Activated naive CD4-positive, alpha-beta T cell treated with anti-CD3 and anti-CD28 coated beads for 36 hours (primary cell): ENCODE measurements around the gene TWF2. TPM values are rescaled to one million over a fixed set of nuclear protein-coding genes. Genes with fewer than 3 reads are reported as not detected.

ENCODE experiments used
- CTCF ChIA-PET: fragments of 350-600 bp; sonication (Branson Sonifier 250); formaldehyde crosslinking; loops from one replicate; lab custom pipeline; 2021; ENCODE audit warnings: antibody characterized with exemption; lab: Charles Lee
- DNase-seq: peaks from one replicate; pipeline ENCODE4 v3.0.0-alpha.2; 2020
- H3K27ac Mint-ChIP-seq: one replicate; pipeline ENCODE4 v1.8.0; 2021; ENCODE audit warnings: mild to moderate bottlenecking, mixed read lengths
- H3K27me3 Mint-ChIP-seq: one replicate; pipeline ENCODE4 v1.8.0; 2021; ENCODE audit warnings: low read depth, mixed read lengths
- H3K36me3 Mint-ChIP-seq: one replicate; pipeline ENCODE4 v1.8.0; 2021; ENCODE audit warnings: low read depth, mixed read lengths
- H3K4me1 Mint-ChIP-seq: one replicate; pipeline ENCODE4 v1.8.0; 2021; ENCODE audit warnings: low read depth, mixed read lengths
- H3K4me3 Mint-ChIP-seq: one replicate; pipeline ENCODE4 v1.8.0; 2021; ENCODE audit warnings: mild to moderate bottlenecking, moderate library complexity, mixed read lengths
- H3K9me3 Mint-ChIP-seq: one replicate; pipeline ENCODE4 v1.8.0; 2021; ENCODE audit warnings: mixed read lengths
- intact Hi-C: fragments of 100-400 bp; cut with micrococcal nuclease; formaldehyde crosslinking; loops from one replicate; pipeline ENCODE4 v1.15.1; 2023
- total RNA-seq, 2 experiments: library from RNA; stranded (reverse); gene quantifications; one replicate each; pipeline ENCODE4 v1.2.3, GENCODE V29; 2021

TWF2 gene
- total RNA-seq, 2 experiments from 2014 or later = 89.1 to 91.3 TPM

- peaks cover 45% of the 10 kb centered on the region for H3K36me3 Mint-ChIP-seq
Measured at GRCh38 chr3:52211268-52211891, 27.6 kb downstream of the TWF2 start.

GRCh38 chr3:52210550-52211046, 28.4 kb downstream of the TWF2 start:
- CTCF ChIA-PET = interaction anchor here (0.8 to 2.9 kb wide), 3 partner anchors 9 to 67 kb away, joined by 3 to 14 read pairs (median 3); no protein-coding TSS in a partner anchor
- peaks cover 3% of the 10 kb centered on the region for H3K4me1 Mint-ChIP-seq
- no peaks in the 10 kb centered on the region for H3K9me3 Mint-ChIP-seq
- no peaks in the 10 kb centered on the region for H3K27me3 Mint-ChIP-seq
- no peak overlapping the region for H3K4me3 Mint-ChIP-seq
- no peak overlapping the region for H3K27ac Mint-ChIP-seq
- H3K36me3 Mint-ChIP-seq = peaks cover 50% of the 10 kb centered on the region
- no peak for DNase-seq
- intact Hi-C loops = no loop called here

More at GRCh38 chr3:52211268-52211891, 27.6 kb downstream of the TWF2 start:
- CTCF ChIA-PET = interaction anchor here (1.2 to 2.9 kb wide), 2 partner anchors 9 to 128 kb away, joined by 5 to 14 read pairs; no protein-coding TSS in a partner anchor
- no peaks in the 10 kb centered on the region for H3K27me3 Mint-ChIP-seq
- intact Hi-C loops = no loop called here
- H3K27ac Mint-ChIP-seq = no peak overlapping the region
- DNase-seq = no peak
- H3K4me3 Mint-ChIP-seq = no peak overlapping the region
- H3K4me1 Mint-ChIP-seq = peaks cover 4% of the 10 kb centered on the region
- no peaks in the 10 kb centered on the region for H3K9me3 Mint-ChIP-seq

GRCh38 chr3:52210037-52210436, 28.9 kb downstream of the TWF2 start:
- no peak overlapping the region for H3K27ac Mint-ChIP-seq

DNA sequence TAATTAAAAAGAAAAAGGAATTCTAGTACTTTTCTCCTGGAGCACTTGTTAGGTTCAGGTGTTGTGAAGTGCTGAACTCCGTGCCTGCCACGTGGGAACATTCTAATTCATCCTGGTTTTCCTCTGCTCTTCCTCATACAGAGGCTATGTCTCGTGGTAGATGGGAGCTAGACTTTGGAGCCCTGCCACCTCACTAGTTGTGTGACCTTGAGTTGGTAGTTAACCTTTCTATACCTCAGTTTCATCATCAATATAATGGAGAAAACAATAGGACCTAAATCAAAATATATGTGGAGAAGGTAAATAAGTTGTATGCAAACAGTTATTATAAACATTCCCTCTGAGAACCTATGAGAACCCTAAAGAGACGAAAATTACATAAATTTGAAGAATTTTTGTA, 30.4 kb downstream of the TWF2 start:
- no peaks in the 10 kb centered on the region for H3K9me3 Mint-ChIP-seq
- CTCF ChIA-PET = interaction anchor here (0.5 to 2.3 kb wide), 2 partner anchors 12 to 60 kb away, joined by 4 to 9 read pairs; no protein-coding TSS in a partner anchor
- peaks cover 56% of the 10 kb centered on the region for H3K36me3 Mint-ChIP-seq
- intact Hi-C loops = no loop called here
- peaks cover 2% of the 10 kb centered on the region for H3K4me1 Mint-ChIP-seq
- no peaks in the 10 kb centered on the region for H3K27me3 Mint-ChIP-seq
- DNase-seq = no peak
- H3K27ac Mint-ChIP-seq = no peak overlapping the region
- no peak overlapping the region for H3K4me3 Mint-ChIP-seq

More at GRCh38 chr3:52210037-52210436, 28.9 kb downstream of the TWF2 start:
- no peak overlapping the region for H3K4me3 Mint-ChIP-seq
- H3K9me3 Mint-ChIP-seq = no peaks in the 10 kb centered on the region
- peaks cover 52% of the 10 kb centered on the region for H3K36me3 Mint-ChIP-seq
- DNase-seq = no peak
- H3K27me3 Mint-ChIP-seq = no peaks in the 10 kb centered on the region
- CTCF ChIA-PET = interaction anchor here (0.8 to 2.9 kb wide), 4 partner anchors 10 to 67 kb away, joined by 3 to 14 read pairs (median 3); no protein-coding TSS in a partner anchor
- intact Hi-C loops = no loop called here
- peaks cover 2% of the 10 kb centered on the region for H3K4me1 Mint-ChIP-seq

- no peaks in the 10 kb centered on the region for H3K27me3 Mint-ChIP-seq
- peaks cover 20% of the 10 kb centered on the region for H3K4me1 Mint-ChIP-seq
- no peak overlapping the region for H3K4me3 Mint-ChIP-seq
- intact Hi-C loops = no loop called here
- no peaks in the 10 kb centered on the region for H3K9me3 Mint-ChIP-seq
- no peak overlapping the region for H3K27ac Mint-ChIP-seq
- no peak for DNase-seq
- peaks cover 64% of the 10 kb centered on the region for H3K36me3 Mint-ChIP-seq
- CTCF ChIA-PET = interaction anchor here (1.0 to 2.2 kb wide), 4 partner anchors 12 to 25 kb away, joined by 4 to 12 read pairs (median 5); partner anchors contain the start of gene TLR9
Measured at GRCh38 chr3:52205727-52206372, 33.1 kb downstream of the TWF2 start.

GRCh38 chr3:52204337-52205073, 34.5 kb downstream of the TWF2 start:
- no peak for DNase-seq
- CTCF ChIA-PET = interaction anchor here (1.0 to 2.2 kb wide), 4 partner anchors 13 to 135 kb away, joined by 4 to 12 read pairs (median 6); no protein-coding TSS in a partner anchor
- Mint-ChIP-seq H3K9me3 (no peaks in the 10 kb centered on the region), H3K27ac (no peak overlapping the region), H3K4me3 (no peak overlapping the region), H3K4me1 (peaks cover 27% of the 10 kb centered on the region), H3K27me3 (no peaks in the 10 kb centered on the region), H3K36me3 (peaks cover 67% of the 10 kb centered on the region)
- intact Hi-C loops = no loop called here

- H3K4me1 Mint-ChIP-seq = peaks cover 34% of the 10 kb centered on the region
- intact Hi-C loops = no loop called here
- H3K27ac Mint-ChIP-seq = no peak overlapping the region
- H3K9me3 Mint-ChIP-seq = no peaks in the 10 kb centered on the region
- no peaks in the 10 kb centered on the region for H3K27me3 Mint-ChIP-seq
- no peak for DNase-seq
- CTCF ChIA-PET = interaction anchor here (0.6 to 1.1 kb wide), 3 partner anchors 18 to 136 kb away, joined by 3 read pairs; no protein-coding TSS in a partner anchor
- no peak overlapping the region for H3K4me3 Mint-ChIP-seq
- peaks cover 69% of the 10 kb centered on the region for H3K36me3 Mint-ChIP-seq
Measured at GRCh38 chr3:52203701-52204100, 35.3 kb downstream of the TWF2 start.

DNA sequence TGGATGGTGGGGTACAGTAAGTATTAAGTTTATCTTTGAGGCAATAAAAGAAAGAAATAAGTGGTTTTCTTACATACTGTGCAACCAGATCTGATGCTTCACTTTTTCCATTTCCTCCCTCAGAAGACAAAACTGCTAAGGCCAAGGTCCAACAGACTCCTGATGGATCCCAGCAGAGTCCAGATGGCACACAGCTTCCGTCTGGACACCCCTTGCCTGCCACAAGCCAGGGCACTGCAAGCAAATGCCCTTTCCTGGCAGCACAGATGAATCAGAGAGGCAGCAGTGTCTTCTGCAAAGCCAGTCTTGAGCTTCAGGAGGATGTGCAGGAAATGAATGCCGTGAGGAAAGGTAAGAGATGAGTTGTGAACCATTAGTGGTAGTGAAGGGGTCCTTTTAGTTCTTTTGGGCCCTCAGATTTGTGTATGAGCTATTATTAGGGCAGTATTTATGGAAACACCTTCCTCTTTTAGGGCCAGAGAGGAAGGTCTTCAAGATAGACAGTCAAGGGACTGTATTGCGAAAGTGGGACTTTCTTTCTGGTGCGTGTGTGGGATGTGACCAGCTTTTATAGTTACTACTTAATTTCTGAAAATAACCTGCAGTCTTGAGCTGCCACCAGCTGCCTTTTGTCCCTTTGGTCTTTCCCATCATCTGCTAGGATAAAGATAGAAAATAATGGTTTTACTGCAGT, 36.4 kb downstream of the TWF2 start:
- H3K27ac Mint-ChIP-seq = no peak overlapping the region
- no peak for DNase-seq
- peaks cover 41% of the 10 kb centered on the region for H3K4me1 Mint-ChIP-seq
- CTCF ChIA-PET = interaction anchor here (0.6 to 2.6 kb wide), 6 partner anchors 17 to 137 kb away, joined by 3 to 11 read pairs (median 4); no protein-coding TSS in a partner anchor
- peaks cover 58% of the 10 kb centered on the region for H3K36me3 Mint-ChIP-seq
- no peaks in the 10 kb centered on the region for H3K27me3 Mint-ChIP-seq
- H3K4me3 Mint-ChIP-seq = no peak overlapping the region
- intact Hi-C loops = no loop called here
- H3K9me3 Mint-ChIP-seq = no peaks in the 10 kb centered on the region

DNA sequence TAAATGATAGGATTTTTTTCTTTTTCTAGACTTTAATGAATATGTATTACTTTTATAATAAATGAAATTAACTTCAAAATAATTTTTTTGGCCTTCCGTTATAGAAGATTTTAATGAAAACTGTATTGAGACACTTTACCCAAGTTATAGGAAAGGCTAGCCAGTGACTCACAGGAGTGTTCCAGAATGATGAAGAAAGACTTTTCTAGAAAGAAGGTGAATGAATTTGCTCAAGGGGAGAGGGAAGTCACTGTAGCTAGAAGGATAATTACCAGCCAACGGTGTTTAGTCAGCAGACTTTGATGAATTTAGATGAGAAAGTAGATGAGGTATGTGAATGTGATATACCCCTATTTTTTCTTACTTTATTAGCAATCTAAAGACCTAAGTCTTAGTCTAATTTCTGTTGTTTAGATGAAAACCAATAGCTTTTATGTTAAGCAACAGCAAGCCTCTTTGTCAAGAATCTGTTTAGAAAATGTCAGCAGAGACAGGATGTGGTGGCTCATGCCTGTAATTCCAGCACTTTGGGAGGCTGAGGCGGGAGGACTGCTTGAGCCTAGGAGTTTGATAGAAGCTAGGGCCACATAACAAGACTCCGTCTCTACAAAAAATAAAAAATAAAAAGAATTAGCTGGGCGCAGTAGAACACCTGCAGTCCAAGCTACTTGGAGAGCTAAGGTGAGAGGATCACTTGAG, 37.8 kb downstream of the TWF2 start:
- H3K4me3 Mint-ChIP-seq = no peak overlapping the region
- peaks cover 52% of the 10 kb centered on the region for H3K36me3 Mint-ChIP-seq
- peaks cover 52% of the 10 kb centered on the region for H3K4me1 Mint-ChIP-seq
- CTCF ChIA-PET = interaction anchor here (0.6 to 2.6 kb wide), 5 partner anchors 20 to 689 kb away, joined by 3 to 11 read pairs (median 4); partner anchors contain the start of gene WDR82
- no peak overlapping the region for H3K27ac Mint-ChIP-seq
- H3K9me3 Mint-ChIP-seq = no peaks in the 10 kb centered on the region
- no peaks in the 10 kb centered on the region for H3K27me3 Mint-ChIP-seq
- intact Hi-C loops = no loop called here
- no peak for DNase-seq

DNA sequence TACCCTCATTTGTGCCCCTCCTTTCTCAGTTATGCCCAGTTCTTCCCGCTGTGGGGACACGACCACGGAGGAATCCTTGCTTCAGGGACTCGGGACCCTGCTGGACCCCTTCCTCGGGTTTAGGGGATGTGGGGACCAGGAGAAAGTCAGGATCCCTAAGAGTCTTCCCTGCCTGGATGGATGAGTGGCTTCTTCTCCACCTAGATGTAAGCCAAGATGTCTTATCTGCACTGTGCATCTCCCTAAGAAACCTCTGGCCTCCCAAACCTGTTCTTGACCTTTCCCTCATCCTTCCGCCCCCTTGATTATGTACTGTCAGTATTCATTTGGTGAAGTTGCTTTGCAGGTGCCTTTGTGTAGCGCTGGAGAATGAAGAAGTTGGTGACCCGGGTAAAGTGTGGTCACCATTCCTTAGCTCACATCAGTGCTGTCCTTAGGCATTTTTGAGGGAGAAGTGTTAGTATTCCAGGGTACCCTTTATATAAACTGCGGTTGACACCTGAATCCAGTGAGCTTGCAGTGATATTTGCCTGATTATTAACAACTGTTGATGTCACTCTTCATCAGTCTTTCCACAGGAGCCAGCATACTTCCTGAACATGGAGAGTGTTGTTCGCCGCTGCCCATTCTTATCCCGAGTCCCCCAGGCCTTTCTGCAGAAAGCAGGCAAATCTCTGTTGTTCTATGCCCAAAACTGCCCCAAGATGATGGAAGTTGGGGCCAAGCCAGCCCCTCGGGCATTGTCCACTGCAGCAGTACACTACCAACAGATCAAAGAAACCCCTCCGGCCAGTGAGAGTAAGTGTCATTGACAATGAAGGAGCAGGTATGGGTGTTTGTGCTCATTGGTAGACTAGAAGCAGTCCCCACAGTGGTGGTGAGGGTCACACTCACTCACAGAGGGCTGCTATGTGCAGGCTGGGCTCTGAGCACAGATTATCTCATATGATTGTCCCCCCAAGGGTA, 40.0 kb downstream of the TWF2 start:
- H3K4me3 Mint-ChIP-seq = peak overlapping the region; percentile 92
- H3K4me1 Mint-ChIP-seq = peaks cover 56% of the 10 kb centered on the region
- peak overlapping the region; percentile 84 for H3K27ac Mint-ChIP-seq
- intact Hi-C loops = loop anchor here (1.0 kb wide), 4 partner anchors 18 to 257 kb away; partner anchors contain the start of genes PARP3, POC1A and TWF2
- DNase-seq = no peak
- CTCF ChIA-PET = interaction anchor here (0.9 kb wide), 1 partner anchor 10 kb away, joined by 3 read pairs; no protein-coding TSS in a partner anchor
- peaks cover 36% of the 10 kb centered on the region for H3K36me3 Mint-ChIP-seq
- no peaks in the 10 kb centered on the region for H3K9me3 Mint-ChIP-seq
- H3K27me3 Mint-ChIP-seq = no peaks in the 10 kb centered on the region
